Measurements from ENCODE around the gene PITX1.

The PITX1 gene

GRCh38 chr5:135030123-135030955 is 3.7 kb downstream of the PITX1 start:
- Histone ChIP-seq H3K9me3 (no peaks in the 10 kb centered on the region), H3K4me3 (peak overlapping the region; percentile 90), H3K27me3 (peaks cover 0 to 9% of the 10 kb centered on the region in 2 donors), H3K36me3 (peaks cover 0 to 22% (median 6%) of the 10 kb centered on the region in 3 donors), H3K4me1 (peaks cover 0 to 40% (median 18%) of the 10 kb centered on the region in 4 donors), H3K27ac (peak overlapping the region; percentile 84 to 96)
- DNase-seq = no peak
- intact Hi-C loops (cut with DNase I; ENCODE audit: low total_unique reads) = loop anchor here (10.0 kb wide), 2 partner anchors 126 to 164 kb away; partner anchors contain the start of gene PCBD2
- TF ChIP-seq, protein P1, sequence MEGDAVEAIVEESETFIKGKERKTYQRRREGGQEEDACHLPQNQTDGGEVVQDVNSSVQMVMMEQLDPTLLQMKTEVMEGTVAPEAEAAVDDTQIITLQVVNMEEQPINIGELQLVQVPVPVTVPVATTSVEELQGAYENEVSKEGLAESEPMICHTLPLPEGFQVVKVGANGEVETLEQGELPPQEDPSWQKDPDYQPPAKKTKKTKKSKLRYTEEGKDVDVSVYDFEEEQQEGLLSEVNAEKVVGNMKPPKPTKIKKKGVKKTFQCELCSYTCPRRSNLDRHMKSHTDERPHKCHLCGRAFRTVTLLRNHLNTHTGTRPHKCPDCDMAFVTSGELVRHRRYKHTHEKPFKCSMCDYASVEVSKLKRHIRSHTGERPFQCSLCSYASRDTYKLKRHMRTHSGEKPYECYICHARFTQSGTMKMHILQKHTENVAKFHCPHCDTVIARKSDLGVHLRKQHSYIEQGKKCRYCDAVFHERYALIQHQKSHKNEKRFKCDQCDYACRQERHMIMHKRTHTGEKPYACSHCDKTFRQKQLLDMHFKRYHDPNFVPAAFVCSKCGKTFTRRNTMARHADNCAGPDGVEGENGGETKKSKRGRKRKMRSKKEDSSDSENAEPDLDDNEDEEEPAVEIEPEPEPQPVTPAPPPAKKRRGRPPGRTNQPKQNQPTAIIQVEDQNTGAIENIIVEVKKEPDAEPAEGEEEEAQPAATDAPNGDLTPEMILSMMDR (IDR thresholded peaks at IDR 0.05) = no peak

- TF ChIP-seq, protein P1 (IDR thresholded peaks at IDR 0.05) = no peak
- peaks cover 0 to 22% (median 6%) of the 10 kb centered on the region in 3 donors for H3K36me3 ChIP-seq
- peak overlapping the region in 1 of 2 donors; percentile 90 for H3K4me3 ChIP-seq
- no peaks in the 10 kb centered on the region for H3K9me3 ChIP-seq
- peaks cover 0 to 8% of the 10 kb centered on the region in 2 donors for H3K27me3 ChIP-seq
- intact Hi-C loops (cut with DNase I; ENCODE audit: low total_unique reads) = loop anchor here (10.0 kb wide), 2 partner anchors 125 to 165 kb away; partner anchors contain the start of gene PCBD2
- H3K4me1 ChIP-seq = peaks cover 0 to 37% (median 14%) of the 10 kb centered on the region in 4 donors
- no peak for DNase-seq
- H3K27ac ChIP-seq = peak overlapping the region in 1 of 2 donors; percentile 96
Measured at GRCh38 chr5:135029477-135030122, 4.4 kb downstream of the PITX1 start.

DNA sequence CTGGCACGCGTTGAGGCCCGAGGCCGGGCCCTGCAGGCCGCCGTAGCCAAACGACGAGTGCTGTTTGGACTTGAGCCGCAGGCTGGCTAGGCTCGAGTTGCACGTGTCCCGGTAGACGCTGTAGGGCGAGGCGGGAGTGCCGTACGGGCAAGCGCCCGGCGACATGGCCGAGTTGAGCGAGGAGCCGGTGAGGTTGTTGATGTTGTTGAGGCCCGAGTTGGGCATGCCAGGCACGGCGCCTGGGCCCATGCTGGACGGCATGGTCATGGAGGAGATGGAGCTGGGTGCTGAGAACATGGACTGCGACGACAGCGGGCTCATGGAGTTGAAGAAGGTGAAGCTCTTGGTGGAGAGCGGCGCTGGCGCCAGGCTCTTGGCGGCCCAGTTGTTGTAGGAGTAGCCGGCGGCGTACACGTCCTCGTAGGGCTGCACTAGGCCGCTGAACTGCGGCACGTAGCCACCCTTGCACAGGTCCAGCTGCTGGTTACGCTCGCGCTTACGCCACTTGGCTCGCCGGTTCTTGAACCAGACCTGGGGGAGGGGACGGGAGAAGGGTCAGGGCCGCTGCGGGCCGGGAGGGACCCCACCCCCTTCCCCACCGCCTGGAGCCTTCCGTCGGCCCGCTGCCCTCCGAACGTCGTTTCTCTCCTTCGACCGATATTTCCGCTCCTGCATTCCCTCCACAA is 5.1 kb downstream of the PITX1 start:
- peaks cover 0 to 30% (median 13%) of the 10 kb centered on the region in 4 donors for H3K4me1 ChIP-seq
- TF ChIP-seq, protein P1 (IDR thresholded peaks at IDR 0.05) = no peak
- intact Hi-C loops (cut with DNase I; ENCODE audit: low total_unique reads) = no loop called here
- H3K27me3 ChIP-seq = peaks cover 0 to 8% of the 10 kb centered on the region in 2 donors
- no peak overlapping the region for H3K4me3 ChIP-seq
- peak overlapping the region in 1 of 2 donors; percentile 96 for H3K27ac ChIP-seq
- peaks cover 0 to 22% (median 6%) of the 10 kb centered on the region in 3 donors for H3K36me3 ChIP-seq
- no peaks in the 10 kb centered on the region for H3K9me3 ChIP-seq
- DNase-seq = no peak

DNA sequence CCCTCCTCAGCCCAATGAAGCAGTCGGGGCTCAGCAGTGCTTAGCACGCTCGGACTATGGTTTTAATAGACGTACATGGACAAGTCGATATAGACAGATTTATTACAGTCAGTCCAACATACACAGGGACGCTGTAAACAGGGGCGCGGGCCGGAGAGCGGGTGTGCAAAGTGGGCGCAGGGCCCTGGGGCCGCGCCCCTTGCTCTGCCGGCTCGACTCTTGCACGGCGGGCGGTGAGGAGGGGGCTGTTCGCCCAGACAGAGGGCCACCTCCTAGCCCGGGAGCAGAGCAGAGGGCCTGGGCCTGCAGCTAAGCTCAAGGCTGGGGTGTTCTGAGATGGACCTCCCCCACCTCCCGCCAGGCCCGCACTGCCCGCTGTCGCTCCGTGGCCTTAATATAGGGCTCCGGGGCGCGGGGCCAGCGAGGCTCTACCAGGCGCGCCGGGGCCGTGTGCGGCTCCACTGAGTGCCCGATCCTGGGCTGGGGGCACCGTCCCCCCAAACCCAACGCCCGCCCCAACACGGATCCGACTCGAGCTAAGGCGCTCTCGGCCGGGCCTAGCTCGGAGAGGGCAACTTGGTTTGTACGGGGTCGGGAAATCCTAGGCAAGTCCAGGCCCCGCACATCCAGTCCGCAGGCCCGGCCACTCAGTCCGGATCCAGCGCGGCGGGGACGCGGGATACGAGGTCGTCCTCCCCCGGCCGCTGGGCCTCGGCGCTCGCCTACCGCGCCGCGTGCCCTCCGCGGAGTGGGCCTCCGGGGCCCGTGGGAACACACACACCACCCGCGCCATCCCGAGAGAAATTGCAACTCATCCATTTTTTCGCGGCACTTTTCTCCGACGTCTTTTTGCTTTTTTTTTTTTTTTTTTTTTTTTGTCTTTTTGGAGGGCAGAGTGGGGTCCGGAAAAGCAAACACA is 6.1 kb downstream of the PITX1 start:
- peaks cover 0 to 22% (median 6%) of the 10 kb centered on the region in 3 donors for H3K36me3 ChIP-seq
- peak overlapping the region in 1 of 2 donors; percentile 65 for H3K27ac ChIP-seq
- peaks cover 0 to 8% of the 10 kb centered on the region in 2 donors for H3K27me3 ChIP-seq
- peaks cover 0 to 26% (median 11%) of the 10 kb centered on the region in 4 donors for H3K4me1 ChIP-seq
- TF ChIP-seq, protein P1 (IDR thresholded peaks at IDR 0.05) = no peak
- no peaks in the 10 kb centered on the region for H3K9me3 ChIP-seq
- DNase-seq = no peak
- intact Hi-C loops (cut with DNase I; ENCODE audit: low total_unique reads) = no loop called here
- H3K4me3 ChIP-seq = no peak overlapping the region

Data from tibial artery (tissue), 4 donors.